Measurements from ENCODE around the gene C1QTNF6.

GRCh38 chr22:37225481-37225880 lies 37.4 kb upstream of the C1QTNF6 start:
- TF ChIP-seq CTCF (IDR thresholded peaks at IDR 0.05) (no peak), POLR2A (IDR thresholded peaks at IDR 0.05) (no peak), POLR2AphosphoS5 (IDR thresholded peaks at IDR 0.05) (no peak)
